ENCODE measurements around the gene CREB3L4. TPM values are rescaled to one million over a fixed set of nuclear protein-coding genes. Genes with fewer than 3 reads are reported as not detected.
"Not testable (repeated sequence)": the region's sequence is repeated elsewhere in the genome, so short reads cannot be mapped to it uniquely, and the experiment has no call there.

The CREB3L4 gene
- total RNA-seq, 4 donors from 2014 or later: 6.6 to 23.1 (median 17.0) TPM

DNA sequence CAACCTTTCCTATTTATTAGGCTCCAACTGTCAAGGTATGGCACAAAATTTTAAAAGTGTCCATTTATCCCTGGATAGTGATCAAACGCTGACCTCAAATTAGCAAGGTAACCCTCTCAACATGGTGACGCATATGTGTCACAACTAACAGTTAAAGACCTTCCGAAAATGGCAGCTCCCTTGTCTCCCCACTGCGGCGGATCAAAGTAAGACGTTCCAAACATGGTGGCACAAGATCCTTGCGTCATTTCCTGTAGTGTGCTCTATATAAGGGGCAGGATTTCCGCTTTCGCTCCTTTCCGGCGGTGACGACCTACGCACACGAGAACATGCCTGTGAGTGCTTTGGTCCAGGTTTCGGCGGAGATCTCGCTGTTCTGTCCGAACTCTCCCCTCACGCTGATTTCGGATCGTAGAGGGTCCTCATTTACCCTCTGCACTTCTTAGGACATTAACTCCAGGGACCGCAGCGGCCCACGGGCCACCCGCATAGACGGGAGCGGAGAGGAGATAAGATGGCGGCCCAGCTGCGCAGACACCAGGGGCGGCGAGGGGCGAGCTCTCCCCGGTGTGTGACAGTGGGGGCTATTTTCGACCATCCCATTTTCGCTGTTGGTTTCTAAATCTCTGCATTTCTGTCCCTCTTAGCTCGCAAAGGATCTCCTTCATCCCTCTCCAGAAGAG is 22.9 kb downstream of the CREB3L4 start, which contains the start of gene RPS27:
RPS27 (plus strand) TSS at position 295 of the 683 bp plus-strand sequence; CDS start at position 330, 35 bp downstream.
- H3K4me1 ChIP-seq: peaks cover 19 to 29% of the 10 kb centered on the region in 2 donors
- intact Hi-C loops (cut with DNase I): no loop called here
- peaks cover 29 to 30% of the 10 kb centered on the region in 2 donors for H3K36me3 ChIP-seq

DNA sequence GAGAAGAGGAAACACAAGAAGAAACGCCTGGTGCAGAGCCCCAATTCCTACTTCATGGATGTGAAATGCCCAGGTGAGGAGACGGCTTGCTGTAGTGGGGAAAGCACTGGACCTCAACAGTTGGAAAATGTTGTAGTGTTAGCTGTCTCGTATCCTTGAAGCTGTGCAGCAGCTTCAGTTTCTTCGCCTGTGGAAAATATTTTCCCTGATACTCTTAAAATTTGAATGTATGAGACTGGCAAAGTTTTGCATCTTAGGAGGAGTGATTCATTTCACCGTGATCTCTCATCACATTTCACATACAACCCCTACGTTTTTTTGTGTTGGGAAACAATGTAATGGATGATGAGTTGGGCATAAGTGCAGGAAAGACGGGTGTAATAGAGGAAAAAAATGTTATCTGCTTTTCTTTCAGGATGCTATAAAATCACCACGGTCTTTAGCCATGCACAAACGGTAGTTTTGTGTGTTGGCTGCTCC is 23.5 kb downstream of the CREB3L4 start:
- intact Hi-C loops (cut with DNase I): no loop called here

More for the DNA sequence above, 22.9 kb downstream of the CREB3L4 start, which contains the start of gene RPS27:
- TF ChIP-seq POLR2A (IDR thresholded peaks at IDR 0.05): peak; percentile 90 to 98
- TF ChIP-seq, protein P1, sequence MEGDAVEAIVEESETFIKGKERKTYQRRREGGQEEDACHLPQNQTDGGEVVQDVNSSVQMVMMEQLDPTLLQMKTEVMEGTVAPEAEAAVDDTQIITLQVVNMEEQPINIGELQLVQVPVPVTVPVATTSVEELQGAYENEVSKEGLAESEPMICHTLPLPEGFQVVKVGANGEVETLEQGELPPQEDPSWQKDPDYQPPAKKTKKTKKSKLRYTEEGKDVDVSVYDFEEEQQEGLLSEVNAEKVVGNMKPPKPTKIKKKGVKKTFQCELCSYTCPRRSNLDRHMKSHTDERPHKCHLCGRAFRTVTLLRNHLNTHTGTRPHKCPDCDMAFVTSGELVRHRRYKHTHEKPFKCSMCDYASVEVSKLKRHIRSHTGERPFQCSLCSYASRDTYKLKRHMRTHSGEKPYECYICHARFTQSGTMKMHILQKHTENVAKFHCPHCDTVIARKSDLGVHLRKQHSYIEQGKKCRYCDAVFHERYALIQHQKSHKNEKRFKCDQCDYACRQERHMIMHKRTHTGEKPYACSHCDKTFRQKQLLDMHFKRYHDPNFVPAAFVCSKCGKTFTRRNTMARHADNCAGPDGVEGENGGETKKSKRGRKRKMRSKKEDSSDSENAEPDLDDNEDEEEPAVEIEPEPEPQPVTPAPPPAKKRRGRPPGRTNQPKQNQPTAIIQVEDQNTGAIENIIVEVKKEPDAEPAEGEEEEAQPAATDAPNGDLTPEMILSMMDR (IDR thresholded peaks at IDR 0.05): no peak
- WGBS, 2 donors: 1% methylated on average over 36 of the region's 36 CpGs
- peak within 1 kb of the TSS; percentile 68 to 100 (median 97) for H3K4me3 ChIP-seq (replicated peaks in 1 of 3)
- DNase-seq: peak; percentile 92 to 93
- H3K27ac ChIP-seq: peak within 1 kb of the TSS; percentile 81 to 92 (median 89)
- no peaks in the 10 kb centered on the region for H3K9me3 ChIP-seq
- no peaks in the 10 kb centered on the region for H3K27me3 ChIP-seq

GRCh38 chr1:153991806-153992205 is 24.1 kb downstream of the CREB3L4 start:
- intact Hi-C loops (cut with DNase I): no loop called here
- Histone ChIP-seq H3K9me3 (no peaks in the 10 kb centered on the region), H3K4me3 (replicated peaks in 1 of 3) (peak overlapping the region in 1 of 3 donors; percentile 68), H3K36me3 (peaks cover 29 to 30% of the 10 kb centered on the region in 2 donors), H3K27ac (peak overlapping the region in 2 of 3 donors; percentile 81 to 89), H3K27me3 (no peaks in the 10 kb centered on the region), H3K4me1 (peaks cover 19 to 28% of the 10 kb centered on the region in 2 donors)
- WGBS, 2 donors: 86 to 91% methylated on average over 2 of the region's 2 CpGs
- no peak for DNase-seq
- no peak for TF ChIP-seq POLR2A (IDR thresholded peaks at IDR 0.05)
- TF ChIP-seq, protein P1 (IDR thresholded peaks at IDR 0.05): no peak

More for the DNA sequence above, 23.5 kb downstream of the CREB3L4 start:
- H3K27me3 ChIP-seq: no peaks in the 10 kb centered on the region
- WGBS, 2 donors: 9 to 15% methylated on average over 9 of the region's 9 CpGs
- H3K4me1 ChIP-seq: peaks cover 19 to 29% of the 10 kb centered on the region in 2 donors
- no peaks in the 10 kb centered on the region for H3K9me3 ChIP-seq
- H3K4me3 ChIP-seq (replicated peaks in 1 of 3): peak overlapping the region; percentile 68 to 100 (median 97)
- TF ChIP-seq POLR2A (IDR thresholded peaks at IDR 0.05): no peak
- TF ChIP-seq, protein P1 (IDR thresholded peaks at IDR 0.05): no peak
- no peak for DNase-seq
- H3K36me3 ChIP-seq: peaks cover 29 to 30% of the 10 kb centered on the region in 2 donors
- H3K27ac ChIP-seq: peak overlapping the region; percentile 81 to 92 (median 89)

DNA sequence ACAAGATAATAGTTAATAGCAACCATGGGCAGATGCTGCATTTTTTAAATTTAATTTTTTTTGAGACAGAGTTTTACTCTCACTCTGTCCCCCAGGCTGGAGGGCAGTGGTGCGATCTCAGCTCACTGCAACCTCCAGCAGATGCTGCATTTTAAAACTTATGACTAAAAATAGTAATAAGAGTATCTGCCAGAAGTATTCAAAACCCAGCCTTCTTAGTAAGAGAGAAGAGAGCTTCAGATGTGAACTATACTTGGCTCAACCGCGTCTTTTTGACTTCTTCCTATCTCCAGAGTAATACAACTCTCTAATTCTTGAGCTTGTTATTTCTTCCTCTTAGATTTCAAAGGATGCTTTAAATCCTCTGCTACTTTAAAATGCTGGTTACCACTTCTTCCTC is 27.5 kb downstream of the CREB3L4 start:
- Histone ChIP-seq H3K27ac (no peak overlapping the region), H3K4me3 (replicated peaks in 1 of 3) (no peak overlapping the region), H3K36me3 (peaks cover 29 to 30% of the 10 kb centered on the region in 2 donors), H3K9me3 (no peaks in the 10 kb centered on the region), H3K27me3 (no peaks in the 10 kb centered on the region), H3K4me1 (peaks cover 19 to 20% of the 10 kb centered on the region in 2 donors)
- WGBS, 2 donors: 91 to 94% methylated on average over 3 of the region's 3 CpGs
- no peak for DNase-seq
- TF ChIP-seq, protein P1 (IDR thresholded peaks at IDR 0.05): no peak
- TF ChIP-seq POLR2A (IDR thresholded peaks at IDR 0.05): no peak
- intact Hi-C loops (cut with DNase I): no loop called here

DNA sequence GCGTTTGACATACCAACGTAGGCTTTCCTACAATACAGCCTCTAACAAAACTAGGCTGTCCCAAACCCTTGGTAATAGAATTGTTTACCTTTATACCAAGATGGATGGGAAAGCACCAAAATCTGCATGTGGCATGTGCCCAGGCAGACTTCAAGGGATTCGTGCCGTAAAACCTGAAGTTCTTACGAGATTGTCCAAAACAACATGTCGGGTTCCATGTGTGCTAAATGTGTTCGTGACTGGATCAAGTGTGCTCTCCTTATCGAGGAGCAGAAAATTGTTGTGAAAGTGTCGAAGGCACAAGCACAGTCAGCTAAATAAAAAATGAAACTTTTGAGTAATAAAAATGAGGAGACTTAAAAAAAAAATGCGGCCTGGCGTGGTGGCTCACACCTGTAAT is 27.9 kb downstream of the CREB3L4 start:
- peaks cover 29 to 30% of the 10 kb centered on the region in 2 donors for H3K36me3 ChIP-seq
- TF ChIP-seq, protein P1 (IDR thresholded peaks at IDR 0.05): no peak
- no peak for TF ChIP-seq POLR2A (IDR thresholded peaks at IDR 0.05)
- DNase-seq: no peak
- intact Hi-C loops (cut with DNase I): no loop called here
- no peaks in the 10 kb centered on the region for H3K9me3 ChIP-seq
- no peaks in the 10 kb centered on the region for H3K27me3 ChIP-seq
- H3K4me3 ChIP-seq (replicated peaks in 1 of 3): no peak overlapping the region
- 96 to 97% methylated on average over 11 of the region's 11 CpGs for WGBS, 2 donors
- H3K27ac ChIP-seq: no peak overlapping the region
- H3K4me1 ChIP-seq: peaks cover 19% of the 10 kb centered on the region in 2 donors

DNA sequence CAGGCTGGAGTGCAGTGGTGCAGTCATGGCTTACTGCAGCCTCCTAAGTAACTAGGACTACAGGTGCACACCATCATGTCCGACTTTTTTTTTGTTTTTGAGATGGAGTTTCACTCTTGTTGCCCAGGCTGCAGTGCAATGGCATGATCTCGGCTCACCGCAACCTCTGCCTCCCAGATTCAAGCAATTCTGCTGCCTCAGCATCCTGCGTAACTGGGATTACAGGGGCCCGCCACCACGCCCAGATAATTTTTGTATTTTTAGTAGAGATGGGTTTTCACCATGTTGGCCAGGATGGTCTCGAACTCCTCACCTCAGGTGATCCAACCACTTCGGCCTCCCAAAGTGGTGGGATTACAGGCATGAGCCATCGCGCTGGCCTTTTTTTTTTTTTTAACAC is 29.2 kb downstream of the CREB3L4 start:
- not testable (repeated sequence) for H3K9me3 ChIP-seq
- WGBS, 2 donors: 95 to 96% methylated on average over 10 of the region's 10 CpGs

More for the DNA sequence above, 29.2 kb downstream of the CREB3L4 start:
- H3K4me3 ChIP-seq (replicated peaks in 1 of 3); H3K27ac ChIP-seq; intact Hi-C loops (cut with DNase I); DNase-seq; H3K27me3 ChIP-seq: not testable (repeated sequence)
- peaks cover 11 to 13% of the 10 kb centered on the region in 2 donors for H3K4me1 ChIP-seq
- peaks cover 21 to 27% of the 10 kb centered on the region in 2 donors for H3K36me3 ChIP-seq

Data from thyroid gland (tissue), 4 donors.